HCT116 (cell line): ENCODE data around the gene OR6S1. TPM values are rescaled to one million over a fixed set of nuclear protein-coding genes. Genes with fewer than 3 reads are reported as not detected.

ENCODE experiments used
- ATAC-seq: fragments of 200-7000 bp; cut with Tn5 transposase; 2 replicates; pipeline ENCODE4 v1.9.1; 2020; ENCODE audit warnings: mild to moderate bottlenecking, moderate library complexity
- BruUV-seq: library from RNA; stranded (reverse); fragments of 400-500 nt; replicated peaks from 2 replicates; lab custom pipeline; 2021; lab: Mats Ljungman, UMichigan
- CTCF ChIA-PET: fragments of 300-600 bp; sonication (Branson Sonifier 250); formaldehyde crosslinking; loops from one replicate; lab custom pipeline; 2021; ENCODE audit warnings: antibody characterized with exemption; lab: Charles Lee
- POLR2A ChIA-PET: fragments of 300-600, 350-600 bp; sonication (Branson Sonifier 250); formaldehyde crosslinking; loops from one replicate; lab custom pipeline; 2021; ENCODE audit warnings: antibody characterized with exemption; lab: Charles Lee
- RAD21 ChIA-PET, 2 experiments: fragments of 300-600 bp; sonication (Branson Sonifier 250); formaldehyde crosslinking; loops; one replicate each; lab custom pipeline; 2023; ENCODE audit warnings: low total read pairs in 2 of 2; ENCODE audit not compliant: uncharacterized antibody in 2 of 2, unreplicated experiment in 2 of 2, low non-redundant PET in 1 of 2; lab: Charles Lee
- DNase-seq: peaks from one replicate; pipeline ENCODE4 v3.0.0-alpha.2; 2010; ENCODE audit warnings: low read depth, low spot score
- H2AFZ ChIP-seq: fragments of 200-600 bp; shearing (Covaris generic), sonication (generic); 2 replicates; pipeline ENCODE4 v1.6.1; 2017; ENCODE audit warnings: low read depth, mixed run types, mixed read lengths, antibody characterized with exemption, low read length; ENCODE audit not compliant: poor library complexity, severe bottlenecking
- H3K27ac ChIP-seq: 2 replicates; pipeline ENCODE4 v1.5.1; 2012; ENCODE audit warnings: low read depth, low read length
- H3K27me3 ChIP-seq: fragments of 200-600 bp; sonication (generic); 2 replicates; pipeline ENCODE4 v1.6.1; 2016; ENCODE audit warnings: mixed run types, low read length, mixed read lengths; ENCODE audit not compliant: insufficient read depth
- H3K36me3 ChIP-seq, 2 experiments: fragments of 200-500 bp in 1 of 2; fragments of 200-600 bp in 1 of 2; sonication (Bioruptor generic) in 1 of 2; sonication (generic) in 1 of 2; 2 replicates each; pipeline versions ENCODE4 v1.5.1 to v1.6.1; 2014 to 2016; ENCODE audit warnings: low read length in 2 of 2, inconsistent platforms in 1 of 2, mixed read lengths in 1 of 2, mixed run types in 1 of 2; ENCODE audit not compliant: insufficient read depth in 2 of 2, control insufficient read depth in 1 of 2
- H3K4me1 ChIP-seq, 2 experiments: fragments of 200-600 bp in 1 of 2; sonication (generic) in 1 of 2; 2 replicates each; pipeline versions ENCODE4 v1.5.1 to v1.6.1; 2012 to 2017; ENCODE audit warnings: low read length in 2 of 2, inconsistent platforms in 1 of 2, mild to moderate bottlenecking in 1 of 2, mixed read lengths in 1 of 2, mixed run types in 1 of 2, moderate library complexity in 1 of 2; ENCODE audit not compliant: insufficient read depth in 2 of 2, control insufficient read depth in 1 of 2
- H3K4me2 ChIP-seq: fragments of 200-600 bp; sonication (generic); 2 replicates; pipeline ENCODE4 v1.6.1; 2017; ENCODE audit warnings: mixed run types, low read length, mixed read lengths
- H3K4me3 ChIP-seq, 2 experiments: fragments of 200-600 bp in 1 of 2; sonication (generic) in 1 of 2; replicated peaks in 1 of 2; 2 replicates each; pipeline ENCODE4 v1.5.1; 2011 to 2016; ENCODE audit warnings: low read length in 2 of 2, control low read depth in 1 of 2, low read depth in 1 of 2, mild to moderate bottlenecking in 1 of 2, mixed read lengths in 1 of 2, mixed run types in 1 of 2
- H3K79me2 ChIP-seq: fragments of 200-600 bp; sonication (generic); 2 replicates; pipeline ENCODE4 v1.6.1; 2017; ENCODE audit warnings: mild to moderate bottlenecking, mixed run types, low read length, moderate library complexity, mixed read lengths; ENCODE audit not compliant: insufficient read depth
- H3K9ac ChIP-seq: fragments of 200-600 bp; sonication (generic); 2 replicates; pipeline ENCODE4 v1.6.1; 2016; ENCODE audit warnings: low read length, mixed read lengths
- H3K9me2 ChIP-seq: fragments of 200-600 bp; sonication (generic), shearing (Covaris generic); 2 replicates; pipeline ENCODE4 v1.6.1; 2017; ENCODE audit warnings: mixed run types, mild to moderate bottlenecking, moderate library complexity; ENCODE audit not compliant: insufficient read depth
- H3K9me3 ChIP-seq, 2 experiments: fragments of 200-500 bp in 1 of 2; fragments of 200-600 bp in 1 of 2; sonication (Bioruptor generic) in 1 of 2; sonication (generic) in 1 of 2; 2 replicates each; pipeline ENCODE4 v1.6.1; 2014 to 2017; ENCODE audit warnings: low read length in 2 of 2, mixed read lengths in 2 of 2, inconsistent platforms in 1 of 2, low read depth in 1 of 2, mild to moderate bottlenecking in 1 of 2, mixed run types in 1 of 2, moderate library complexity in 1 of 2; ENCODE audit not compliant: control insufficient read depth in 1 of 2, insufficient read depth in 1 of 2
- H4K20me1 ChIP-seq: fragments of 200-600 bp; sonication (generic), shearing (Covaris generic); 2 replicates; pipeline ENCODE4 v1.6.1; 2017; ENCODE audit warnings: mixed run types, mild to moderate bottlenecking, moderate library complexity; ENCODE audit not compliant: insufficient read depth
- ATF3 ChIP-seq: IDR thresholded peaks from 2 replicates; pipeline ENCODE4 v1.6.1; 2012
- REST ChIP-seq: IDR thresholded peaks from 2 replicates; pipeline ENCODE4 v1.6.1; 2012; ENCODE audit warnings: low read depth
- intact Hi-C: fragments of 100-400 bp; cut with micrococcal nuclease; formaldehyde crosslinking; loops from 2 replicates; pipeline ENCODE4 v1.10.0; 2022
- total RNA-seq: library from RNA; stranded (reverse); gene quantifications from one replicate; pipeline ENCODE4 v1.2.1, GENCODE V29; 2021; ENCODE audit not compliant: unreplicated experiment

The OR6S1 gene
- total RNA-seq, 1 experiment from 2014 or later, result not detected

DNA sequence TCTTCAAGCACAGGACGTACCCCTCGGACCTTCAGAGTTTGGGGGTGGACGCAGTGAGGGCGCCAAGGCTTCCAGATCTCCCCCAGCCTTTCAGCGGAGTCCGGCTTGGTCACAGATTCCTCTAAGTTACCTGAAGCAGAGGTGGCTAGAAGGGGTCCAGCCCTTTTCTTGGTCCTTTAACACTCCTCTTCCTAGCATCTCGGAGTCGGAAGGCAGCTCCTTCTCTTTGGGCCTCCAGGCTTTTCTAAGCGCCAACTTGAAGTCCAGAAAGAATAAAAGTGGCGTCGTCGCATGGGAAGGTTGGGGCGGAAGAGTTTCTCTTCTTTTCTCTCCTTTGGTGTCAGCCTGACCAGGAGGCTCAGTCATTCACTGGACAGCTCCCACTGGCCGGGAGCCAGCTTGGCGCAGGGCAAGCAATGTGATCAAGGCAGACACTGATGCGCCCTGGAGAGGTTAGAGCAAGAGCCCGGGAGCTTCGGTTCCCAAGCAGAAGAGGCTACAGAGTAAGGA is 9.6 kb downstream of the OR6S1 start:
- H3K79me2 ChIP-seq, result no peaks in the 10 kb centered on the region
- no peaks in the 10 kb centered on the region for H3K9me3 ChIP-seq
- DNase-seq (no peak), ATAC-seq (no peak)
- H3K4me2 ChIP-seq, result peak overlapping the region; percentile 75
- H3K36me3 ChIP-seq, result no peaks in the 10 kb centered on the region
- no peaks in the 10 kb centered on the region; the same call in 1 of the 2 replicates for H3K27me3 ChIP-seq
- H4K20me1 ChIP-seq, result no peaks in the 10 kb centered on the region
- no peak overlapping the region for H2AFZ ChIP-seq
- BruUV-seq, result no TSS peak
- RAD21 ChIA-PET, result interaction anchor here (0.7 kb wide), 2 partner anchors 21 kb away, joined by 3 to 4 read pairs; no protein-coding TSS in a partner anchor
- H3K4me1 ChIP-seq, result peaks cover 0 to 28% of the 10 kb centered on the region in 2 experiments; a peak in 3 of 4 replicates
- H3K27ac ChIP-seq, result no peak overlapping the region
- intact Hi-C loops, result loop anchor here (1.0 kb wide), 1 partner anchor 50 kb away; no protein-coding TSS in a partner anchor
- CTCF ChIA-PET, result interaction anchor here (1.3 kb wide), 1 partner anchor 19 kb away, joined by 4 read pairs; no protein-coding TSS in a partner anchor
- H3K4me3 ChIP-seq, result peak overlapping the region; percentile 30 to 42; a peak in 2 of 4 replicates
- TF ChIP-seq REST (peak; percentile 51), ATF3 (no peak)
- POLR2A ChIA-PET, result interaction anchor here (1.2 to 1.7 kb wide), 2 partner anchors 18 to 53 kb away, joined by 3 to 4 read pairs; partner anchors contain the start of gene RNASE4
- no peak overlapping the region for H3K9ac ChIP-seq
- no peaks in the 10 kb centered on the region for H3K9me2 ChIP-seq
